HepG2 (cell line): ENCODE results near the gene B3GAT3. TPM values are rescaled to one million over a fixed set of nuclear protein-coding genes. Genes with fewer than 3 reads are reported as not detected.

Source experiments
- AHDC1 ChIP-seq: sonication (generic); formaldehyde crosslinking; IDR thresholded peaks from 2 replicates; pipeline ENCODE4 v1.5.1; 2020; ENCODE audit warnings: mild to moderate bottlenecking, missing genetic modification reagents, borderline replicate concordance
- GMEB2 ChIP-seq: IDR thresholded peaks from 2 replicates; pipeline ENCODE4 v1.6.1; 2016; ENCODE audit warnings: missing biosample characterization, missing genetic modification reagents, low read depth
- HIC2 ChIP-seq: sonication (generic); formaldehyde crosslinking; IDR thresholded peaks from 2 replicates; pipeline ENCODE4 v1.9.0; 2022; ENCODE audit warnings: low read depth, missing genetic modification reagents
- KMT2A ChIP-seq: sonication (generic); formaldehyde crosslinking; IDR thresholded peaks from 2 replicates; pipeline ENCODE4 v1.4.0; 2020; ENCODE audit warnings: missing genetic modification reagents
- PHB2 ChIP-seq: fragments of 450-650 bp; IDR thresholded peaks from 2 replicates; pipeline ENCODE4 v1.6.1; 2018; ENCODE audit not compliant: partially characterized antibody
- PHF5A ChIP-seq: IDR thresholded peaks from one replicate; pipeline ENCODE4 v1.6.1; 2018; ENCODE audit warnings: low read depth, missing genetic modification reagents; ENCODE audit not compliant: unreplicated experiment
- PITX1 ChIP-seq: sonication (generic); formaldehyde crosslinking; IDR thresholded peaks from 2 replicates; pipeline ENCODE4 v1.5.1; 2020; ENCODE audit warnings: mild to moderate bottlenecking, missing genetic modification reagents
- SRY ChIP-seq: sonication (generic); formaldehyde crosslinking; IDR thresholded peaks from 2 replicates; pipeline ENCODE4 v1.8.0; 2022; ENCODE audit warnings: mild to moderate bottlenecking, missing genetic modification reagents
- XRCC5 ChIP-seq: fragments of 200-400 bp; formaldehyde crosslinking; optimal IDR thresholded peaks from 2 replicates; pipeline ENCODE3; 2017; ENCODE audit warnings: mild to moderate bottlenecking, low read length
- ZNF235 ChIP-seq: sonication (generic); formaldehyde crosslinking; IDR thresholded peaks from 2 replicates; pipeline ENCODE4 v1.8.1; 2023; ENCODE audit warnings: mild to moderate bottlenecking, missing genetic modification reagents, borderline replicate concordance
- ZNF431 ChIP-seq: sonication (generic); formaldehyde crosslinking; IDR thresholded peaks from 2 replicates; pipeline ENCODE4 v1.9.0; 2022; ENCODE audit warnings: missing genetic modification reagents, low read depth, mild to moderate bottlenecking, borderline replicate concordance
- ZNF451 ChIP-seq: sonication (generic); formaldehyde crosslinking; IDR thresholded peaks from 2 replicates; pipeline ENCODE4 v1.5.0; 2020; ENCODE audit warnings: mild to moderate bottlenecking, missing genetic modification reagents
- ZNF7 ChIP-seq: IDR thresholded peaks from 2 replicates; pipeline ENCODE4 v1.6.1; 2016; ENCODE audit warnings: missing biosample characterization, missing genetic modification reagents
- ZNF710 ChIP-seq: sonication (generic); formaldehyde crosslinking; IDR thresholded peaks from 2 replicates; pipeline ENCODE4 v1.5.0; 2020; ENCODE audit warnings: mild to moderate bottlenecking, missing genetic modification reagents, borderline replicate concordance
- polyA plus RNA-seq, 8 experiments: library from polyadenylated mRNA; depleted of rRNA in 3 of 8; stranded (reverse) in 7 of 8; unstranded in 1 of 8; fragments of >200 nt; fragmentation: Illumina TruSeq in 4 of 8; extraction: Trizol in 4 of 8; gene quantifications; 2 replicates each; pipeline versions ENCODE4 v1.2.1 to v1.2.3, GENCODE V29; 2011 to 2016; ENCODE audit warnings: low read depth in 4 of 8, missing spikeins in 1 of 8, mixed read lengths in 1 of 8; ENCODE audit not compliant: insufficient read depth in 1 of 8
- total RNA-seq, 5 experiments: library from RNA; depleted of rRNA; stranded (reverse); fragments of >200 nt; fragmentation: Illumina TruSeq; extraction: Trizol; gene quantifications; 2 replicates each; pipeline ENCODE4 v1.2.3, GENCODE V29; 2016; ENCODE audit warnings: low read depth in 1 of 5
- TF ChIP-seq, protein P1 (sequence below): IDR thresholded peaks from 2 replicates; pipeline ENCODE4 v1.6.1; 2016; ENCODE audit warnings: control low read depth

The B3GAT3 gene
- total and polyA plus RNA-seq, 2 of the 13 experiments (the other 11 are each of a cell fraction or from before 2014, with no cell fraction given) = 21.3 to 26.1 TPM

- peak; percentile 48 for TF ChIP-seq XRCC5
- peak; percentile 75 for TF ChIP-seq PHF5A (CRISPR knock-in tag)
- TF ChIP-seq AHDC1 (CRISPR knock-in tag) = no peak; the same call in 1 of the 2 replicates
- no peak for TF ChIP-seq HIC2 (CRISPR knock-in tag)
- TF ChIP-seq, protein P1, sequence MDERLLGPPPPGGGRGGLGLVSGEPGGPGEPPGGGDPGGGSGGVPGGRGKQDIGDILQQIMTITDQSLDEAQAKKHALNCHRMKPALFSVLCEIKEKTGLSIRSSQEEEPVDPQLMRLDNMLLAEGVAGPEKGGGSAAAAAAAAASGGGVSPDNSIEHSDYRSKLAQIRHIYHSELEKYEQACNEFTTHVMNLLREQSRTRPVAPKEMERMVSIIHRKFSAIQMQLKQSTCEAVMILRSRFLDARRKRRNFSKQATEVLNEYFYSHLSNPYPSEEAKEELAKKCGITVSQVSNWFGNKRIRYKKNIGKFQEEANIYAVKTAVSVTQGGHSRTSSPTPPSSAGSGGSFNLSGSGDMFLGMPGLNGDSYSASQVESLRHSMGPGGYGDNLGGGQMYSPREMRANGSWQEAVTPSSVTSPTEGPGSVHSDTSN (CRISPR knock-in tag) = no peak
- 0 out of 2 replicates have a peak, but pooled peaks have one; percentile 17 for TF ChIP-seq SRY
- TF ChIP-seq ZNF451 (CRISPR knock-in tag) = no peak; the same call in 1 of the 2 replicates
- peak; percentile 75; the same call in 1 of the 2 replicates for TF ChIP-seq KMT2A (CRISPR knock-in tag)
- no peak; the same call in 1 of the 2 replicates for TF ChIP-seq ZNF431 (CRISPR knock-in tag)
- TF ChIP-seq ZNF235 (CRISPR knock-in tag) = no peak
- TF ChIP-seq GMEB2 = 0 out of 2 replicates have a peak, but pooled peaks have one; percentile 19
- no peak for TF ChIP-seq ZNF7 (CRISPR knock-in tag)
- TF ChIP-seq PITX1 (CRISPR knock-in tag) = no peak
- no peak for TF ChIP-seq PHB2
- TF ChIP-seq ZNF710 (CRISPR knock-in tag) = peak; percentile 29; the same call in 1 of the 2 replicates
These were observed 48.0 kb downstream of the B3GAT3 start, which contains the start of gene EEF1G (continued) for GRCh38 chr11:62573592-62574362.
